GM18907 (cell line): ENCODE measurements around the gene PDLIM4.
A peak's percentile ranks its signal among the peaks of the same experiment; 100 is the strongest.

Experiments used
- ATAC-seq: cut with Tn5 transposase; IDR thresholded peaks from one replicate; pipeline ENCODE4 v1.9.1; 2021; ENCODE audit warnings: mild to moderate bottlenecking, moderate library complexity; ENCODE audit not compliant: unreplicated experiment

PDLIM4 gene

GRCh38 chr5:132257131-132258101, at the start of gene PDLIM4:
Gene PDLIM4 (plus strand): TSS chr5:132257696. CDS start chr5:132257735, 39 bp downstream.
- ATAC-seq: no peak

GRCh38 chr5:132207778-132208177, 49.7 kb upstream of the PDLIM4 start:
- no peak for ATAC-seq

GRCh38 chr5:132209131-132209530, 48.4 kb upstream of the PDLIM4 start:
- no peak for ATAC-seq

- no peak for ATAC-seq
Measured at GRCh38 chr5:132209901-132210545, 47.5 kb upstream of the PDLIM4 start.

- ATAC-seq: no peak
Measured at GRCh38 chr5:132210944-132211343, 46.6 kb upstream of the PDLIM4 start.

GRCh38 chr5:132211787-132212186, 45.7 kb upstream of the PDLIM4 start:
- ATAC-seq: no peak

GRCh38 chr5:132213666-132214065, 43.8 kb upstream of the PDLIM4 start:
- ATAC-seq: no peak

GRCh38 chr5:132214491-132214890, 43.0 kb upstream of the PDLIM4 start:
- ATAC-seq: no peak

GRCh38 chr5:132215329-132215728, 42.2 kb upstream of the PDLIM4 start:
- no peak for ATAC-seq

- no peak for ATAC-seq
Measured at GRCh38 chr5:132218321-132218720, 39.2 kb upstream of the PDLIM4 start.

- ATAC-seq: no peak
Measured at GRCh38 chr5:132219289-132219970, 38.1 kb upstream of the PDLIM4 start.

GRCh38 chr5:132219981-132220380, 37.5 kb upstream of the PDLIM4 start:
- ATAC-seq: no peak

GRCh38 chr5:132220491-132220890, 37.0 kb upstream of the PDLIM4 start:
- no peak for ATAC-seq

GRCh38 chr5:132221781-132222648, 35.5 kb upstream of the PDLIM4 start:
- no peak for ATAC-seq

GRCh38 chr5:132222649-132223038, 34.9 kb upstream of the PDLIM4 start:
- ATAC-seq: peak; percentile 84

- no peak for ATAC-seq
Measured at GRCh38 chr5:132223861-132224260, 33.6 kb upstream of the PDLIM4 start.

- ATAC-seq: no peak
Measured at GRCh38 chr5:132224716-132225115, 32.8 kb upstream of the PDLIM4 start.

- no peak for ATAC-seq
Measured at GRCh38 chr5:132225165-132226032, 32.1 kb upstream of the PDLIM4 start.

GRCh38 chr5:132226516-132227234, 30.8 kb upstream of the PDLIM4 start:
- ATAC-seq: no peak
